ENCODE results near the gene SLC13A3. TPM values are rescaled to one million over a fixed set of nuclear protein-coding genes. Genes with fewer than 3 reads are reported as not detected.

SLC13A3 gene
- total RNA-seq, 1 experiment from 2014 or later, result 17.5 TPM

DNA sequence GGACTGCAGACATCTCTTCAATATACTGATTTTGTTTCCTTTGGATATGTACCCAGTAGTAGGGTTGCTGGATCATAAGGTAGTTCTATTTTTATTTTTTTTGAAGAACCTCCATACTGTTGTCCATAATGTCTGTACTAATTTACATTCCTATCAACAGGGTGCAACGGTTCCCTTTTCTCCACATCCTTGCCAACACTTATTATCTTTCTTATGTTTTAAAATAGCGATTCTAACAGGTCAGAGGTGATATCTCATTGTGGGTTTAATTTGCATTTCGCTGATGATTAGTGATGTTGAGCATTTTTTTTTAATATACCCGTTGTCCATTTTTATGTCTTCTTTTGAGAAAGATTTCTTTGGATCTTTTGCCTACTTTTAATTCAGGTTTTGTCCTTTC lies 39.9 kb upstream of the SLC13A3 start:
- H3K27ac Mint-ChIP-seq, result no peak overlapping the region
- peaks cover 7 to 8% (median 8%) of the 10 kb centered on the region in 3 experiments for H3K36me3 Mint-ChIP-seq (ENCODE audit: insufficient read depth in 1 of 3, low read depth in 3 of 3)
- H4K5ac ChIP-seq (ENCODE audit: insufficient read length, low read depth, low read length), result no peak overlapping the region
- no peak overlapping the region for H3K4me3 Mint-ChIP-seq
- no peak overlapping the region for H3T11ph ChIP-seq (ENCODE audit: low read length)
- no peak overlapping the region for H2AK5ac ChIP-seq (ENCODE audit: insufficient read length, low read length)
- H4K91ac ChIP-seq (ENCODE audit: insufficient read length, low read depth, low read length), result no peak overlapping the region
- no peak overlapping the region for H3K4ac ChIP-seq (ENCODE audit: low read depth, low read length)
- WGBS (ENCODE audit: extremely low coverage, insufficient read length, low lambda C conversion rate), result no CpG with 5 or more reads among the region's 4 CpGs
- H3K14ac ChIP-seq (ENCODE audit: insufficient read depth, low read length), result no peak overlapping the region
- H3K9ac ChIP-seq (ENCODE audit: extremely low read depth, insufficient read length, low read length), result no peak overlapping the region
- no peak overlapping the region for H2BK5ac ChIP-seq (ENCODE audit: insufficient read length, low read length)
- no peak overlapping the region for H3K27ac ChIP-seq (ENCODE audit: insufficient read length, low read depth, low read length)
- H2BK20ac ChIP-seq (ENCODE audit: low read depth, low read length, poor library complexity, severe bottlenecking), result no peak overlapping the region
- no peaks in the 10 kb centered on the region for H3K27me3 ChIP-seq (ENCODE audit: insufficient read depth, low read length)
- no peak for TF ChIP-seq CTCF (conservative IDR thresholded peaks at IDR 0.05)
- H3K79me1 ChIP-seq (ENCODE audit: insufficient read depth, low read depth, low read length, poor library complexity, severe bottlenecking), result no peaks in the 10 kb centered on the region
- no peaks in the 10 kb centered on the region for H3K9me3 ChIP-seq (ENCODE audit: control insufficient read depth, low read depth, low read length)
- no peak overlapping the region for H2AFZ ChIP-seq (ENCODE audit: low read length)
- peaks cover 8% of the 10 kb centered on the region for H3K23me2 ChIP-seq (ENCODE audit: insufficient read length, low read depth, low read length, poor library complexity, severe bottlenecking)
- DNase-seq, result no peak
- H3K4me1 Mint-ChIP-seq, result peaks cover 19 to 27% of the 10 kb centered on the region in 2 experiments
- no peak overlapping the region for H2BK12ac ChIP-seq (ENCODE audit: insufficient read length, low read depth, low read length)
- no peaks in the 10 kb centered on the region for H3K9me3 Mint-ChIP-seq
- no peak overlapping the region for H2BK120ac ChIP-seq (ENCODE audit: low read depth, low read length, poor library complexity, severe bottlenecking)
- no peak overlapping the region for H3K4me2 ChIP-seq (ENCODE audit: insufficient read depth, insufficient read length, low read length)
- H3K27me3 Mint-ChIP-seq (ENCODE audit: low read depth), result no peaks in the 10 kb centered on the region
- H3K23ac ChIP-seq (ENCODE audit: insufficient read length, low read depth, low read length), result no peak overlapping the region
- 0 out of 2 replicates have a peak, but pooled peaks cover 2% of the 10 kb centered on the region for H3K4me1 ChIP-seq (ENCODE audit: insufficient read depth, low read length)
- no peak overlapping the region for H4K8ac ChIP-seq (replicated peaks; ENCODE audit: insufficient read length, low read depth, low read length)
- H3K18ac ChIP-seq (ENCODE audit: insufficient read length, low read depth, low read length), result no peak overlapping the region
- peaks cover 9% of the 10 kb centered on the region; the same call in 1 of the 2 replicates for H3K79me2 ChIP-seq (ENCODE audit: insufficient read depth, low read length)
- H4K20me1 ChIP-seq (ENCODE audit: control insufficient read depth, insufficient read depth, insufficient read length), result no peaks in the 10 kb centered on the region
- no peak overlapping the region for H3K56ac ChIP-seq (ENCODE audit: insufficient read length, low read depth, low read length)
- H2BK15ac ChIP-seq (ENCODE audit: low read depth, low read length), result no peak overlapping the region

All from H9 (cell line).